B cell (primary cell): ENCODE results near the gene MGAT4C. TPM values are rescaled to one million over a fixed set of nuclear protein-coding genes. Genes with fewer than 3 reads are reported as not detected.

Experiments
- ATAC-seq: fragments of 200-7000 bp; cut with Tn5 transposase; one replicate; pipeline ENCODE4 v1.10.0; 2021; ENCODE audit warnings: low read depth, mild to moderate bottlenecking, moderate number of reproducible peaks, moderate library complexity
- CTCF ChIA-PET: fragments of 350-600 bp; sonication (Branson Sonifier 250); formaldehyde crosslinking; loops from one replicate; lab custom pipeline; 2021; ENCODE audit warnings: antibody characterized with exemption, inconsistent platforms; lab: Charles Lee
- POLR2A ChIA-PET: fragments of 350-600 bp; sonication (Branson Sonifier 250); formaldehyde crosslinking; loops from one replicate; lab custom pipeline; 2021; ENCODE audit warnings: antibody characterized with exemption; lab: Charles Lee
- DNase-seq: peaks from one replicate; pipeline ENCODE4 v3.0.0; 2013
- H2AFZ ChIP-seq: 2 replicates; pipeline ENCODE4 v1.6.1; 2012; ENCODE audit warnings: mild to moderate bottlenecking, low read depth, low read length; ENCODE audit not compliant: insufficient read depth, poor library complexity, severe bottlenecking
- H3K27ac ChIP-seq, 2 donors: 1 replicate in 1 of 2; 2 replicates in 1 of 2; pipeline ENCODE4 v1.5.1; 2012 to 2013; ENCODE audit warnings: low read length in 2 of 2, mild to moderate bottlenecking in 2 of 2, moderate library complexity in 1 of 2
- H3K27me3 ChIP-seq, 4 experiments: fragments of 200-600 bp in 1 of 4; sonication (generic) in 1 of 4; replicated peaks in 1 of 4; 1 replicate in 2 of 4; 2 replicates in 2 of 4; pipeline versions ENCODE4 v1.6.1 to v1.7.0; 2013 to 2016; ENCODE audit warnings: low read length in 3 of 4, mild to moderate bottlenecking in 2 of 4, mixed read lengths in 1 of 4, moderate library complexity in 1 of 4; ENCODE audit not compliant: insufficient read depth in 4 of 4, control insufficient read depth in 3 of 4; ENCODE audit errors: control extremely low read depth in 1 of 4
- H3K36me3 ChIP-seq, 2 experiments: replicated peaks in 1 of 2; 1 replicate in 1 of 2; 2 replicates in 1 of 2; pipeline versions ENCODE4 v1.6.1 to v1.7.1; 2013; ENCODE audit warnings: low read length in 1 of 2; ENCODE audit not compliant: insufficient read depth in 2 of 2, control insufficient read depth in 1 of 2; ENCODE audit errors: control extremely low read depth in 1 of 2, extremely low read depth in 1 of 2
- H3K4me1 ChIP-seq, 2 donors: fragments of 200-600 bp in 1 of 2; sonication (generic) in 1 of 2; 1 replicate in 1 of 2; 2 replicates in 1 of 2; pipeline versions ENCODE4 v1.5.1 to v1.6.1; 2013 to 2017; ENCODE audit warnings: low read length in 2 of 2; ENCODE audit not compliant: control insufficient read depth in 2 of 2, insufficient read depth in 2 of 2
- H3K4me2 ChIP-seq: replicated peaks from 2 replicates; pipeline ENCODE3; 2012; ENCODE audit warnings: mild to moderate bottlenecking, low read depth, low read length; ENCODE audit not compliant: poor library complexity, severe bottlenecking
- H3K4me3 ChIP-seq, 5 experiments: fragments of 200-600 bp in 1 of 5; sonication (generic) in 1 of 5; 1 replicate in 3 of 5; 2 replicates in 2 of 5; pipeline versions ENCODE4 v1.5.1 to v1.7.0; 2011 to 2016; ENCODE audit warnings: low read length in 4 of 5, mild to moderate bottlenecking in 4 of 5, low read depth in 2 of 5, control low read depth in 1 of 5, moderate library complexity in 1 of 5; ENCODE audit not compliant: insufficient read depth in 1 of 5; ENCODE audit errors: control extremely low read depth in 1 of 5, extremely low read depth in 1 of 5
- H3K79me2 ChIP-seq: fragments of 200-600 bp; sonication (generic); one replicate; pipeline ENCODE4 v1.6.0; 2016; ENCODE audit warnings: low read length; ENCODE audit not compliant: control insufficient read depth, insufficient read depth
- H3K9ac ChIP-seq: fragments of 200-600 bp; sonication (generic); 2 replicates; pipeline ENCODE4 v1.6.1; 2017; ENCODE audit warnings: mild to moderate bottlenecking, low read length, moderate library complexity
- H3K9me3 ChIP-seq, 3 donors: one replicate each; pipeline versions ENCODE4 v1.6.1 to v1.7.1; 2013; ENCODE audit warnings: low read length in 2 of 3; ENCODE audit not compliant: control insufficient read depth in 2 of 3, insufficient read depth in 1 of 3; ENCODE audit errors: control extremely low read depth in 1 of 3
- H4K20me1 ChIP-seq: 2 replicates; pipeline ENCODE4 v1.6.0; 2012; ENCODE audit warnings: mild to moderate bottlenecking, low read length; ENCODE audit not compliant: insufficient read depth, control insufficient read depth, poor library complexity, severe bottlenecking
- H3K27ac Mint-ChIP-seq: one replicate; pipeline ENCODE4 v1.8.0; 2021; ENCODE audit warnings: mixed read lengths
- H3K27me3 Mint-ChIP-seq: one replicate; pipeline ENCODE4 v1.8.0; 2021; ENCODE audit warnings: mixed read lengths
- H3K4me1 Mint-ChIP-seq: one replicate; pipeline ENCODE4 v1.8.0; 2021; ENCODE audit warnings: mixed read lengths
- H3K4me3 Mint-ChIP-seq: one replicate; pipeline ENCODE4 v1.8.0; 2021; ENCODE audit warnings: mixed read lengths
- H3K9me3 Mint-ChIP-seq: one replicate; pipeline ENCODE4 v1.8.0; 2022; ENCODE audit warnings: mixed read lengths; ENCODE audit not compliant: insufficient read depth
- EZH2 ChIP-seq: IDR thresholded peaks from 2 replicates; pipeline ENCODE4 v1.6.1; 2012; ENCODE audit warnings: borderline replicate concordance, low read depth, mild to moderate bottlenecking, moderate library complexity, low read length; ENCODE audit not compliant: insufficient read depth, poor library complexity, severe bottlenecking
- WGBS: methylation state at CpG from one replicate; pipeline ENCODE4 v1.1.5; 2013; ENCODE audit warnings: missing lambda C conversion rate; ENCODE audit not compliant: insufficient coverage; 5-methylcytosine and 5-hydroxymethylcytosine counted together
- intact Hi-C: fragments of 100-400 bp; cut with micrococcal nuclease; formaldehyde crosslinking; loops from one replicate; pipeline ENCODE4 v1.10.0; 2022
- polyA plus RNA-seq: library from polyadenylated mRNA; depleted of rRNA; stranded (reverse); fragments of >200 nt; gene quantifications from 2 replicates; pipeline ENCODE4 v1.2.3, GENCODE V29; 2012
- total RNA-seq, 2 donors: library from RNA; stranded (reverse); fragments of 120-200 nt in 1 of 2; gene quantifications; 1 replicate in 1 of 2; 2 replicates in 1 of 2; pipeline versions ENCODE4 v1.2.3 to v1.2.4, GENCODE V29; 2013 to 2022
- TF ChIP-seq, protein P1 (sequence below): fragments of 200-600 bp; IDR thresholded peaks from one replicate; pipeline ENCODE4 v1.8.0; 2022; ENCODE audit warnings: antibody characterized with exemption, mild to moderate bottlenecking

The MGAT4C gene
- total and polyA plus RNA-seq, 2 donors (not counting 1 experiment from before 2014, with no cell fraction given): not detected

DNA sequence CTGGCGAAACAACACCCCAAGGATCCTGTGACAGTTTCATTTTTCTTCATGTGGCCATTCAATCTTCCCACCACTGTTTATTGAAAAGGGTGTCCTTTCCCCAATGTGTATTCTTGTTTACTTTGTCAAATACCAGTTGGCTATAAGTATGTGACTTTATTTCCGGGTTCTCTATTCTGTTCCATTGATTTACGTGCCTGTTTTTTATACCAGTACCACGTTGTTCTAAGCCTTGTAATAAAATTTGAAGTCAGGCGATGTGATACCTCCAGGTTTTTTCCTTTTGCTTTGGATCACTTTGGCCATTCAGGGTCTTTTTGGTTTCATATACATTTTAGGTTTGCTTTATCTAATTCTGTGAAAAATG, 9.1 kb upstream of the MGAT4C start:
- no peaks in the 10 kb centered on the region for H3K4me1 Mint-ChIP-seq
- no peaks in the 10 kb centered on the region for H3K27me3 Mint-ChIP-seq
- Histone ChIP-seq H3K79me2 (no peaks in the 10 kb centered on the region), H3K27me3 (no peaks in the 10 kb centered on the region), H3K9me3 (peaks cover 0 to 10% (median 3%) of the 10 kb centered on the region in 3 donors), H3K36me3 (no peaks in the 10 kb centered on the region), H3K4me1 (no peaks in the 10 kb centered on the region), H3K9ac (no peak overlapping the region), H3K4me2 (no peak overlapping the region), H2AFZ (no peak overlapping the region), H4K20me1 (no peaks in the 10 kb centered on the region), H3K4me3 (no peak overlapping the region), H3K27ac (no peak overlapping the region)
- POLR2A ChIA-PET: no interaction called here
- intact Hi-C loops: no loop called here
- no peak overlapping the region for H3K27ac Mint-ChIP-seq
- H3K4me3 Mint-ChIP-seq: no peak overlapping the region
- WGBS: no CpG with 5 or more reads among the region's 5 CpGs
- TF ChIP-seq, protein P1, sequence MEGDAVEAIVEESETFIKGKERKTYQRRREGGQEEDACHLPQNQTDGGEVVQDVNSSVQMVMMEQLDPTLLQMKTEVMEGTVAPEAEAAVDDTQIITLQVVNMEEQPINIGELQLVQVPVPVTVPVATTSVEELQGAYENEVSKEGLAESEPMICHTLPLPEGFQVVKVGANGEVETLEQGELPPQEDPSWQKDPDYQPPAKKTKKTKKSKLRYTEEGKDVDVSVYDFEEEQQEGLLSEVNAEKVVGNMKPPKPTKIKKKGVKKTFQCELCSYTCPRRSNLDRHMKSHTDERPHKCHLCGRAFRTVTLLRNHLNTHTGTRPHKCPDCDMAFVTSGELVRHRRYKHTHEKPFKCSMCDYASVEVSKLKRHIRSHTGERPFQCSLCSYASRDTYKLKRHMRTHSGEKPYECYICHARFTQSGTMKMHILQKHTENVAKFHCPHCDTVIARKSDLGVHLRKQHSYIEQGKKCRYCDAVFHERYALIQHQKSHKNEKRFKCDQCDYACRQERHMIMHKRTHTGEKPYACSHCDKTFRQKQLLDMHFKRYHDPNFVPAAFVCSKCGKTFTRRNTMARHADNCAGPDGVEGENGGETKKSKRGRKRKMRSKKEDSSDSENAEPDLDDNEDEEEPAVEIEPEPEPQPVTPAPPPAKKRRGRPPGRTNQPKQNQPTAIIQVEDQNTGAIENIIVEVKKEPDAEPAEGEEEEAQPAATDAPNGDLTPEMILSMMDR: no peak
- TF ChIP-seq EZH2: no peak
- no peak for DNase-seq
- CTCF ChIA-PET: no interaction called here
- H3K9me3 Mint-ChIP-seq: no peaks in the 10 kb centered on the region
- ATAC-seq: no peak

DNA sequence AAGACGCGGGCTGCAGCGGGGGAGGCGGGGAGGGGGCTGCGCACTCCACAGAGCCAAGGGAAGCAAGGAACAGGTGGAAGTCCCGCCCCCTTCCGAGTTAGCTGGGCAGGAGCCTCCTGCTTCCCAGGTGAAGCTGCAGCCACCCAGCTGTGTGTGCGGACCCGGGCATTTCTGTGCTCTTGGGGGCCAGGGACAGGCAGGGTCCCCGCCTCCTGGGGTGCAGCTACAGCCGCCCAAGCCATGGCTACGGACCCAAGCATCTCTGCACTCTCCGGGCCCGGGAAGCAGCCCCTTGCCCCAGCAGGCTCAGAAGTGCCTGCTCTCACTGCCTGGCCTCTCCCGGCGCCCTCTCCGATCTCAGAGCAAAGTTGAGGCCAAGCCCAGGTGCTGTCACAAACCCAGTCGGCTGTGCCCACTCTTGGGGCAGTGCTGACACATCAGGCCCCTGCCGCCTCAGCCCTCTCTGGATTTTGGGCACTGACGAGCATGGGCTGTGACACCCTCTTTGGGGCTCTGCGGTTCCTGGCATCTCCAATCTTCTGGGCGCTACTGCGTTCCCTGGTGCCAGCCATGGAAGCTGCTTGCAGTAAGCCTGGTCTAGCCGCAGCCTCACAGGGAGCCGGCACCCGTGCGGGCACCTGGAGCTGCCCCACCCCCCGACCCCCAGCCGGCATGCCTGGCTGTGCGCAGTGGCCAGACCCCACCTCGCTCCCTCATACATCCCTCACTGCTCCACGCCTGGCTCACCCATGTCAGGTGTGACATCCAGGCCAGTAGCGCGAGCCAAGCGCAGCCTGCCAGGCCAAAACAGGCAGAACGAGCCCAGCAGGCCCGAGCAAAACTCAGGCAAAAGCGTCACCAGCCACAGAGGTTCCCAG, 8.5 kb upstream of the MGAT4C start:
- Histone ChIP-seq H3K27me3 (no peaks in the 10 kb centered on the region), H2AFZ (no peak overlapping the region), H3K27ac (no peak overlapping the region), H3K4me3 (no peak overlapping the region), H4K20me1 (no peaks in the 10 kb centered on the region), H3K79me2 (no peaks in the 10 kb centered on the region), H3K36me3 (no peaks in the 10 kb centered on the region), H3K4me1 (no peaks in the 10 kb centered on the region), H3K4me2 (no peak overlapping the region), H3K9me3 (peaks cover 0 to 10% (median 3%) of the 10 kb centered on the region in 3 donors), H3K9ac (no peak overlapping the region)
- ATAC-seq (no peak), DNase-seq (no peak)
- ChIA-PET CTCF (no interaction called here), POLR2A (no interaction called here)
- Mint-ChIP-seq H3K4me3 (no peak overlapping the region), H3K4me1 (no peaks in the 10 kb centered on the region), H3K27ac (no peak overlapping the region), H3K27me3 (no peaks in the 10 kb centered on the region), H3K9me3 (no peaks in the 10 kb centered on the region)
- 32% methylated on average over 37 of the region's 38 CpGs for WGBS
- intact Hi-C loops: no loop called here
- TF ChIP-seq, protein P1: no peak
- no peak for TF ChIP-seq EZH2
